ENCODE results near the gene TNFSF15.

Gene TNFSF15

DNA sequence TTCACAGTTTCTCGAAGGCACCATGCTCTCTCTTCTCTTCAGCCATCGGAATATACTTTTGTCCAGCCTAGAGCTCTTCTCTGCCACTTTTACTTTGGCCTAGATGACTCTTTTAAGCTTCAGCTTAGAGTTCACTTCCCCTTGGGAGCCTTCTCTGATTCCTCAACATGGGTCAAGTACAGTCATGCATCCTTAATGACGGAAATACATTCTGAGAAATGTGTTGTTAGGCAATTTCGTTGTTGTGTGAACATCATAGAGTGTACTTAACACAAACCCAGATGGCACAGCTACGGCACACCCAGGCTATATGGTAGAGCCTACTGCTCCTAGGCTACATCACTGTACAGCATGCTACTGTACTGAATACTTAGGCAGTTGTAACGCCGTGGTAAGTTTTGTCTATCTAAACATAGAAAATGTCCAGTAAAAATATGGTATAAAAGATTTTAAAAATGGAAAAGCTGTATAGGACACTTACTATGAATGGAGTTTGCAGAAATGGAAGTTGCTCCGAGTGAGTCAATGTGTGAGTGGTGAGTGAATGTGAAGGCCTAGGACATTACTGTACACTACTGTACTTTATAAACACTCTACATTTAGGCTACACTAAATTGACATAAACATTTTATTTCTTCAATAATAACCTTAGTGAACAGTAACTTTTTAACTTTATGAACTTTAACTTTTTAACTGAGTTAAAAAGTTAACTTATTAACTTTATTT, 15.1 kb upstream of the TNFSF15 start:
- Histone ChIP-seq H3K4me1 (ENCODE audit: control insufficient read depth, insufficient read depth, low read length) (no peaks in the 10 kb centered on the region), H3K27ac (ENCODE audit: low read depth, low read length) (no peak overlapping the region), H3K27me3 (ENCODE audit: control insufficient read depth, insufficient read depth, low read length) (no peaks in the 10 kb centered on the region), H3K9ac (ENCODE audit: low read length) (no peak overlapping the region), H3K36me3 (ENCODE audit: control insufficient read depth, insufficient read depth, low read length) (no peaks in the 10 kb centered on the region), H3K4me3 (ENCODE audit: low read length) (no peak overlapping the region)

DNA sequence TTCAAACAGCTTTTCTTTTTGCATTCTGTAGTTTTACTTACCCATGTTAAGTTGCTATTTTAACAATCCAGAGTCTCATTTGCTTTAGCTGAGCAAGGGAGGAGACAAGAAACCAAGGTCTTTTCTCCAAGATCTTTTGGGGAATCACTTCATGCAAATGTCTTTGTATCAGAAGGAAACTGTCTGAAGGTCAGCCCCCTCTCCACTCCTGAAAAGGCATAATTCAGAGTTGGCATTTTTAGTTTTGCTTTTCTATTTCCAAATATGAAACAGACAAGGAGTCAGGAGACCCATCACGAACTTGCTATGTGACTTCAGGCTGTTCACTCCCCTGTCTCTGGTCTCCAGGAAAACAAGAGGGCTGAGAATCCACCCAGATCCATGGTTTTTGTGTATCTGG, 12.3 kb upstream of the TNFSF15 start:
- H3K27me3 ChIP-seq (ENCODE audit: control insufficient read depth, insufficient read depth, low read length) = no peaks in the 10 kb centered on the region
- H3K36me3 ChIP-seq (ENCODE audit: control insufficient read depth, insufficient read depth, low read length) = no peaks in the 10 kb centered on the region
- no peaks in the 10 kb centered on the region for H3K4me1 ChIP-seq (ENCODE audit: control insufficient read depth, insufficient read depth, low read length)
- no peak overlapping the region for H3K9ac ChIP-seq (ENCODE audit: low read length)
- H3K27ac ChIP-seq (ENCODE audit: low read depth, low read length) = no peak overlapping the region
- H3K4me3 ChIP-seq (ENCODE audit: low read length) = no peak overlapping the region

GRCh38 chr9:114813717-114814418, 8.0 kb upstream of the TNFSF15 start:
- Histone ChIP-seq H3K4me3 (ENCODE audit: low read length) (no peak overlapping the region), H3K36me3 (ENCODE audit: control insufficient read depth, insufficient read depth, low read length) (no peaks in the 10 kb centered on the region), H3K4me1 (ENCODE audit: control insufficient read depth, insufficient read depth, low read length) (no peaks in the 10 kb centered on the region), H3K27me3 (ENCODE audit: control insufficient read depth, insufficient read depth, low read length) (no peaks in the 10 kb centered on the region), H3K27ac (ENCODE audit: low read depth, low read length) (no peak overlapping the region), H3K9ac (ENCODE audit: low read length) (no peak overlapping the region)

DNA sequence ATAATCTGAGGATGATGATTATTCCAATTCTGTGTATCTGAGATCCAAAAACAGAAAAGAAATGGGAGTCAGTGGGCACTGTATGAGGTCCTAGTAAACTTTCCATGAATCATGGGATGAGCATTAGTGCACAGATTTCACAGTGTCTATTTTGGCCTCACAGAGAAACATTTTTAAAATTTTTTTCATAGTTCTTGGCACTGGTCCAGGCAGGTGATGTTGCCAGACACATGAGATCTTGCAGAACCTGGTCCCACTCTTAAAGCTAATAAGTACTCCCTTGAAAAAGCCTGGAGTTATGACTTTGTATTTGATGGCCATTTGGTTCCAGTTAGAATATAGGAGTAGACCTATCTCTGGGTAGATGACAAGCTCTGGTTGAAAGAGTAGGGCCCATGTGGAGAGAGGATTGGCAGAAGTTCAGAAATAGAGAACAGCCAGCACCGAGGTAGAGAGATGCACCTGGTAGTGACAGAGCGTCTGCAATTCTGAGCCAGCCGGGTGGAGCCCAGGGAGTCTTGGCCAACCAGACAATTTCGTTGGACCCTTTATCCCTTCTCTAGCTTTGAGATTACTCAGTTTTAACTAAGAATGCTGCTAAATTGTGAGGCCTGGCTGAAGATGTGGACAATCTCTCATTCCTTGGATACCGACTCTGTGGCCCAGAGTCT, 6.3 kb upstream of the TNFSF15 start:
- H3K9ac ChIP-seq (ENCODE audit: low read length) = no peak overlapping the region
- H3K4me1 ChIP-seq (ENCODE audit: control insufficient read depth, insufficient read depth, low read length) = no peaks in the 10 kb centered on the region
- H3K27me3 ChIP-seq (ENCODE audit: control insufficient read depth, insufficient read depth, low read length) = no peaks in the 10 kb centered on the region
- no peaks in the 10 kb centered on the region for H3K36me3 ChIP-seq (ENCODE audit: control insufficient read depth, insufficient read depth, low read length)
- H3K27ac ChIP-seq (ENCODE audit: low read depth, low read length) = no peak overlapping the region
- H3K4me3 ChIP-seq (ENCODE audit: low read length) = no peak overlapping the region

- no peak overlapping the region for H3K27ac ChIP-seq (ENCODE audit: low read depth, low read length)
- H3K4me3 ChIP-seq (ENCODE audit: low read length) = no peak overlapping the region
- H3K4me1 ChIP-seq (ENCODE audit: control insufficient read depth, insufficient read depth, low read length) = peaks cover 3% of the 10 kb centered on the region
- no peaks in the 10 kb centered on the region for H3K36me3 ChIP-seq (ENCODE audit: control insufficient read depth, insufficient read depth, low read length)
- H3K9ac ChIP-seq (ENCODE audit: low read length) = no peak overlapping the region
- H3K27me3 ChIP-seq (ENCODE audit: control insufficient read depth, insufficient read depth, low read length) = no peaks in the 10 kb centered on the region
Observed at GRCh38 chr9:114811301-114811700, 5.5 kb upstream of the TNFSF15 start.

DNA sequence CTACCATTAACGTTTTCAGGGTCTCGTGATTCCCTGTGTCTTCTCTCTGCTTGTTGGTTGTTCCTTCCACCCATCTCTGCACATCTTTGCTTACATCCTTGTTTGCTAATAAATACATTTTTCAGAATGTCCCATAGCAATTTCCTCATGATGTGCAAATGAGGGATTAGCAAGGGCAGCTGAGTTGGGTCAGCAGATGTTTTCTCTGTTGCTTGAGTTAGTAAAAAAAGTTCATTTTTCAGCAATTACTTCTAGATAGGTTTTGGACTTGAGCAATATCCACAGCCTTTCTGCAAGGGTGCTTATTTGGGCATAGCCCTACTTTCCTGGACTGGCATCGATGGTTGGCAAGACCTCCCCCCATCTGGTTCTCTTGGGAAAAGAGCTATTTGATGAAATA, 4.8 kb upstream of the TNFSF15 start:
- Histone ChIP-seq H3K9ac (ENCODE audit: low read length) (no peak overlapping the region), H3K27me3 (ENCODE audit: control insufficient read depth, insufficient read depth, low read length) (no peaks in the 10 kb centered on the region), H3K36me3 (ENCODE audit: control insufficient read depth, insufficient read depth, low read length) (no peaks in the 10 kb centered on the region), H3K4me1 (ENCODE audit: control insufficient read depth, insufficient read depth, low read length) (peaks cover 3% of the 10 kb centered on the region), H3K4me3 (ENCODE audit: low read length) (no peak overlapping the region), H3K27ac (ENCODE audit: low read depth, low read length) (no peak overlapping the region)

- H3K9ac ChIP-seq (ENCODE audit: low read length) = no peak overlapping the region
- H3K4me3 ChIP-seq (ENCODE audit: low read length) = no peak overlapping the region
- no peaks in the 10 kb centered on the region for H3K27me3 ChIP-seq (ENCODE audit: control insufficient read depth, insufficient read depth, low read length)
- H3K4me1 ChIP-seq (ENCODE audit: control insufficient read depth, insufficient read depth, low read length) = peaks cover 3% of the 10 kb centered on the region
- H3K27ac ChIP-seq (ENCODE audit: low read depth, low read length) = no peak overlapping the region
- no peaks in the 10 kb centered on the region for H3K36me3 ChIP-seq (ENCODE audit: control insufficient read depth, insufficient read depth, low read length)
Observed at GRCh38 chr9:114806526-114806900, 674 bp upstream of the TNFSF15 start.

GRCh38 chr9:114804505-114804904, 1.3 kb downstream of the TNFSF15 start:
- Histone ChIP-seq H3K27me3 (ENCODE audit: control insufficient read depth, insufficient read depth, low read length) (no peaks in the 10 kb centered on the region), H3K4me1 (ENCODE audit: control insufficient read depth, insufficient read depth, low read length) (peaks cover 3% of the 10 kb centered on the region), H3K4me3 (ENCODE audit: low read length) (no peak overlapping the region), H3K36me3 (ENCODE audit: control insufficient read depth, insufficient read depth, low read length) (no peaks in the 10 kb centered on the region), H3K9ac (ENCODE audit: low read length) (no peak overlapping the region), H3K27ac (ENCODE audit: low read depth, low read length) (no peak overlapping the region)

GRCh38 chr9:114803479-114804265, 2.2 kb downstream of the TNFSF15 start:
- Histone ChIP-seq H3K27ac (ENCODE audit: low read depth, low read length) (no peak overlapping the region), H3K4me1 (ENCODE audit: control insufficient read depth, insufficient read depth, low read length) (peaks cover 3% of the 10 kb centered on the region), H3K9ac (ENCODE audit: low read length) (no peak overlapping the region), H3K27me3 (ENCODE audit: control insufficient read depth, insufficient read depth, low read length) (no peaks in the 10 kb centered on the region), H3K4me3 (ENCODE audit: low read length) (no peak overlapping the region), H3K36me3 (ENCODE audit: control insufficient read depth, insufficient read depth, low read length) (no peaks in the 10 kb centered on the region)

DNA sequence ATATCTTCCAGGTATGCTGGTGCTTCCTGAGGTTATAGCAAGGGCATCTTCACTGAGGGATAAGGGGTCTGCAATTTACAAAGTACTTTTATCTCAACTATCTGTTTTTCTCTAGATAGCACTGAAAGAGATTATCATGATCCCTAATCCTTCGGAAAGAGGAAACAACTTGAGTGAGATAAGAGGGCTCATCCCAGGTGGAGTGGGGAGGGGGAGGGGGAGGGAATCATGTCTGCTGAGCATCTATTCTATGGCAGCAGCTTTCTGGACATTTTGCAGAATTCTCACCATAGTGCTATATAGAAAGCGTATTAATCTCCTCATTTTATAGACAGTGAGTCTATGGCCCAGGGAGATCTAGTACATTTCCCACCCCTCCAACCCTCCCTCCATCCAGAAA, 5.9 kb downstream of the TNFSF15 start:
- Histone ChIP-seq H3K36me3 (ENCODE audit: control insufficient read depth, insufficient read depth, low read length) (no peaks in the 10 kb centered on the region), H3K9ac (ENCODE audit: low read length) (no peak overlapping the region), H3K4me1 (ENCODE audit: control insufficient read depth, insufficient read depth, low read length) (no peaks in the 10 kb centered on the region), H3K27me3 (ENCODE audit: control insufficient read depth, insufficient read depth, low read length) (no peaks in the 10 kb centered on the region), H3K4me3 (ENCODE audit: low read length) (no peak overlapping the region), H3K27ac (ENCODE audit: low read depth, low read length) (no peak overlapping the region)

DNA sequence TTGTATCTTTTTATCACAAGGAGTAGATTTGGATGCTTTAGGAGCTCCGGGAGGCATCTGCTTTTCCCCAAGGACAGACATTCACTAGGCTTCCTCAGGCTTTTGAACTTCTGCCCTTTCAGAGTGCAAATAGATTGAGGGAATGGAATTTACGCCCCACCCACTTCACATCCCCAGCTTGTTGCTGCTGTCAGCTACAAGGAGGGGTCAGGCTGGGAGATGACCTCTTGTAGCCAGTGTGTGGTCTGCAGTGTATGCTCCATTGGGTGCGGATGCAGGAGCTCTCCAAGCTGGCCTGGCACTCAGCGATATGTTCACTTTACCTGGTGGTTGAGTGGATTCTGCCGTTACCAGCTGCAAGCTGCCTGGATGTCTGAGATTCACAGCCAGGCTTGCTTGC, 6.4 kb downstream of the TNFSF15 start:
- Histone ChIP-seq H3K9ac (ENCODE audit: low read length) (no peak overlapping the region), H3K27ac (ENCODE audit: low read depth, low read length) (no peak overlapping the region), H3K4me1 (ENCODE audit: control insufficient read depth, insufficient read depth, low read length) (no peaks in the 10 kb centered on the region), H3K36me3 (ENCODE audit: control insufficient read depth, insufficient read depth, low read length) (no peaks in the 10 kb centered on the region), H3K27me3 (ENCODE audit: control insufficient read depth, insufficient read depth, low read length) (no peaks in the 10 kb centered on the region), H3K4me3 (ENCODE audit: low read length) (no peak overlapping the region)

GRCh38 chr9:114798780-114799427, 6.9 kb downstream of the TNFSF15 start:
- Histone ChIP-seq H3K27me3 (ENCODE audit: control insufficient read depth, insufficient read depth, low read length) (no peaks in the 10 kb centered on the region), H3K27ac (ENCODE audit: low read depth, low read length) (no peak overlapping the region), H3K36me3 (ENCODE audit: control insufficient read depth, insufficient read depth, low read length) (no peaks in the 10 kb centered on the region), H3K4me3 (ENCODE audit: low read length) (no peak overlapping the region), H3K4me1 (ENCODE audit: control insufficient read depth, insufficient read depth, low read length) (no peaks in the 10 kb centered on the region), H3K9ac (ENCODE audit: low read length) (no peak overlapping the region)

Measured in rectal smooth muscle tissue (tissue), 1 donor.